A549 (cell line): ENCODE data around the gene ADCY1. TPM values are rescaled to one million over a fixed set of nuclear protein-coding genes. Genes with fewer than 3 reads are reported as not detected.

ENCODE experiments used
- ATAC-seq, 2 experiments: fragments of 200-7000 bp in 1 of 2; fragments of >200 bp in 1 of 2; cut with Nextera tagmentation in 1 of 2; cut with Tn5 transposase in 1 of 2; 3 replicates each; pipeline versions ENCODE4 v1.8.0 to v1.9.1; 2018 to 2020; ENCODE audit warnings: mild to moderate bottlenecking in 1 of 2, moderate library complexity in 1 of 2
- CTCF ChIA-PET: fragments of 300-600 bp; sonication (Branson Sonifier 250); formaldehyde crosslinking; extraction: SDS; loops from one replicate; lab custom pipeline; 2021; ENCODE audit warnings: antibody characterized with exemption, inconsistent platforms; lab: Yijun Ruan, JAX
- POLR2A ChIA-PET: fragments of 350-600 bp; formaldehyde crosslinking; extraction: SDS; loops from one replicate; lab custom pipeline; 2021; ENCODE audit warnings: antibody characterized with exemption, inconsistent platforms; lab: Yijun Ruan, JAX
- DNase-seq, 2 experiments: peaks; one replicate each; pipeline versions ENCODE4 v3.0.0 to v3.0.0-alpha.2; 2011 to 2016; ENCODE audit warnings: low read depth in 1 of 2, low spot score in 1 of 2
- FAIRE-seq: peaks from 2 replicates; lab custom pipeline; 2011; peaks lifted over from hg19 to GRCh38; lab: Jason Lieb, UNC
- H3K27ac ChIP-seq, 2 experiments: fragments of >200 bp; sonication (Bioruptor Twin); formaldehyde crosslinking; 3 replicates each; pipeline ENCODE4 v1.5.1; 2016 to 2017
- H3K4me1 ChIP-seq: fragments of >200 bp; sonication (Bioruptor Twin); formaldehyde crosslinking; 3 replicates; pipeline ENCODE4 v1.6.1; 2016
- H3K4me2 ChIP-seq: fragments of >200 bp; sonication (Bioruptor Twin); formaldehyde crosslinking; 3 replicates; pipeline ENCODE4 v1.6.1; 2016
- H3K4me3 ChIP-seq: fragments of >200 bp; sonication (Bioruptor Twin); formaldehyde crosslinking; 3 replicates; pipeline ENCODE4 v1.5.1; 2016
- H3K9me3 ChIP-seq: fragments of >200 bp; sonication (Bioruptor Twin); formaldehyde crosslinking; 3 replicates; pipeline ENCODE4 v1.6.1; 2016
- CEBPB ChIP-seq, 2 experiments: fragments of >200 bp in 1 of 2; sonication (Bioruptor Twin) in 1 of 2; formaldehyde crosslinking in 1 of 2; IDR thresholded peaks; 2 replicates each; pipeline ENCODE4 v1.6.1; 2012 to 2016
- FOSB ChIP-seq: fragments of 250-450 bp; sonication (Bioruptor Pico); IDR thresholded peaks from 2 replicates; pipeline ENCODE4 v1.5.0; 2020; ENCODE audit warnings: mild to moderate bottlenecking, moderate library complexity
- FOXS1 ChIP-seq: fragments of 250-450 bp; sonication (Bioruptor Pico); IDR thresholded peaks from 2 replicates; pipeline ENCODE4 v1.5.0; 2020; ENCODE audit warnings: mild to moderate bottlenecking, moderate library complexity
- HEYL ChIP-seq: fragments of 250-450 bp; sonication (Bioruptor Pico); IDR thresholded peaks from 2 replicates; pipeline ENCODE4 v1.8.0; 2021; ENCODE audit warnings: mild to moderate bottlenecking, moderate library complexity
- HOXB5 ChIP-seq: fragments of 250-450 bp; sonication (Bioruptor Pico); IDR thresholded peaks from 2 replicates; pipeline ENCODE4 v1.5.0; 2020; ENCODE audit warnings: mild to moderate bottlenecking, moderate library complexity
- MAZ ChIP-seq: fragments of 150-350 bp; IDR thresholded peaks from 2 replicates; pipeline ENCODE4 v1.6.1; 2014; ENCODE audit warnings: antibody characterized with exemption, low read depth, low read length, borderline replicate concordance
- MYC ChIP-seq: IDR thresholded peaks from 2 replicates; pipeline ENCODE4 v1.6.1; 2012; ENCODE audit warnings: mild to moderate bottlenecking, inconsistent platforms, low read length, improper control_type of control experiment, borderline replicate concordance
- NFE2L2 ChIP-seq: fragments of 150-350 bp; conservative IDR thresholded peaks from 2 replicates; pipeline ENCODE4 v1.6.1; 2014; ENCODE audit warnings: low read length
- POLR2A ChIP-seq: IDR thresholded peaks from 2 replicates; pipeline ENCODE4 v1.6.1; 2012; ENCODE audit warnings: mild to moderate bottlenecking, low read length
- RNF2 ChIP-seq: fragments of 200-600 bp; sonication (generic); IDR thresholded peaks from 2 replicates; pipeline ENCODE4 v1.6.1; 2016; ENCODE audit warnings: low read depth, mild to moderate bottlenecking, antibody characterized with exemption, moderate library complexity, borderline replicate concordance
- SMC3 ChIP-seq: fragments of >200 bp; sonication (Bioruptor Twin); formaldehyde crosslinking; IDR thresholded peaks from 3 replicates; pipeline ENCODE4 v1.6.1; 2018; ENCODE audit warnings: inconsistent platforms
- TFCP2L1 ChIP-seq: fragments of 250-450 bp; sonication (Bioruptor Pico); IDR thresholded peaks from 2 replicates; pipeline ENCODE4 v1.5.0; 2021; ENCODE audit warnings: mild to moderate bottlenecking
- ZC3H11A ChIP-seq: fragments of 450-650 bp; IDR thresholded peaks from 2 replicates; pipeline ENCODE4 v1.6.1; 2014; ENCODE audit warnings: antibody characterized with exemption, mild to moderate bottlenecking
- ZFP36 ChIP-seq: fragments of 450-650 bp; IDR thresholded peaks from 2 replicates; pipeline ENCODE4 v1.6.1; 2014; ENCODE audit warnings: borderline replicate concordance; ENCODE audit not compliant: partially characterized antibody
- ZSCAN20 ChIP-seq: fragments of 250-450 bp; sonication (Bioruptor Pico); IDR thresholded peaks from 2 replicates; pipeline ENCODE4 v1.8.0; 2022; ENCODE audit warnings: mild to moderate bottlenecking, moderate library complexity
- WGBS: methylation state at CpG from one replicate; pipeline ENCODE4 v1.1.6; 2017; ENCODE audit errors: missing lambda C conversion rate; 5-methylcytosine and 5-hydroxymethylcytosine counted together
- polyA plus RNA-seq, 4 experiments: library from polyadenylated mRNA; depleted of rRNA in 3 of 4; stranded (reverse); fragments of >200 nt; fragmentation: RNase III in 1 of 4; extraction: RNeasy Plus Mini Kit Qiagen cat#74134 plus additional on column Dnase treatment in 1 of 4; gene quantifications; 2 replicates in 3 of 4; 3 replicates in 1 of 4; pipeline ENCODE4 v1.2.3, GENCODE V29; 2011 to 2017
- TF ChIP-seq, protein P1 (sequence below): fragments of >200 bp; sonication (Bioruptor Twin); formaldehyde crosslinking; IDR thresholded peaks from 2 replicates; pipeline ENCODE4 v1.6.1; 2016
- TF ChIP-seq, protein P2 (sequence below): IDR thresholded peaks from 2 replicates; pipeline ENCODE4 v1.6.1; 2012; ENCODE audit warnings: low read depth, borderline replicate concordance
- TF ChIP-seq, protein P3 (sequence below): fragments of 450-650 bp; IDR thresholded peaks from 2 replicates; pipeline ENCODE4 v1.6.1; 2014; ENCODE audit warnings: antibody characterized with exemption
- TF ChIP-seq, protein P4 (sequence below): fragments of >200 bp; sonication (Bioruptor Twin); formaldehyde crosslinking; IDR thresholded peaks from 3 replicates; pipeline ENCODE4 v1.6.1; 2016
- TF ChIP-seq, protein P5 (sequence below): fragments of 200-600 bp; sonication (generic); IDR thresholded peaks from 2 replicates; pipeline ENCODE4 v1.6.1; 2016; ENCODE audit warnings: antibody characterized with exemption, mild to moderate bottlenecking, moderate library complexity

Gene ADCY1
- polyA plus RNA-seq, 2 of the 4 experiments (the other 2 are of a cell fraction) = 1.3 to 1.7 TPM

GRCh38 chr7:45625067-45625466 is 50.9 kb downstream of the ADCY1 start:
- DNase-seq (no peak), FAIRE-seq (no peak), ATAC-seq (no peak)
- Histone ChIP-seq H3K4me2 (no peak overlapping the region), H3K4me3 (no peak overlapping the region), H3K27ac (no peak overlapping the region), H3K9me3 (no peaks in the 10 kb centered on the region), H3K4me1 (no peaks in the 10 kb centered on the region)
- TF ChIP-seq SMC3 (no peak), MYC (no peak), HOXB5 (no peak), ZFP36 (no peak)
- TF ChIP-seq, protein P1, sequence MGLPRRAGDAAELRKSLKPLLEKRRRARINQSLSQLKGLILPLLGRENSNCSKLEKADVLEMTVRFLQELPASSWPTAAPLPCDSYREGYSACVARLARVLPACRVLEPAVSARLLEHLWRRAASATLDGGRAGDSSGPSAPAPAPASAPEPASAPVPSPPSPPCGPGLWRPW = no peak
- ChIA-PET CTCF (no interaction called here), POLR2A (no interaction called here)
- WGBS = 47% methylated on average over 7 of the region's 7 CpGs

GRCh38 chr7:45625714-45626440 is 51.7 kb downstream of the ADCY1 start:
- TF ChIP-seq, protein P2, sequence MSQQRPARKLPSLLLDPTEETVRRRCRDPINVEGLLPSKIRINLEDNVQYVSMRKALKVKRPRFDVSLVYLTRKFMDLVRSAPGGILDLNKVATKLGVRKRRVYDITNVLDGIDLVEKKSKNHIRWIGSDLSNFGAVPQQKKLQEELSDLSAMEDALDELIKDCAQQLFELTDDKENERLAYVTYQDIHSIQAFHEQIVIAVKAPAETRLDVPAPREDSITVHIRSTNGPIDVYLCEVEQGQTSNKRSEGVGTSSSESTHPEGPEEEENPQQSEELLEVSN = no peak
- TF ChIP-seq POLR2A (no peak), ZSCAN20 (no peak), FOSB (CRISPR knock-in tag) (no peak), TFCP2L1 (CRISPR knock-in tag) (no peak)
- TF ChIP-seq, protein P3, sequence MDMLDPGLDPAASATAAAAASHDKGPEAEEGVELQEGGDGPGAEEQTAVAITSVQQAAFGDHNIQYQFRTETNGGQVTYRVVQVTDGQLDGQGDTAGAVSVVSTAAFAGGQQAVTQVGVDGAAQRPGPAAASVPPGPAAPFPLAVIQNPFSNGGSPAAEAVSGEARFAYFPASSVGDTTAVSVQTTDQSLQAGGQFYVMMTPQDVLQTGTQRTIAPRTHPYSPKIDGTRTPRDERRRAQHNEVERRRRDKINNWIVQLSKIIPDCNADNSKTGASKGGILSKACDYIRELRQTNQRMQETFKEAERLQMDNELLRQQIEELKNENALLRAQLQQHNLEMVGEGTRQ = no peak
- TF ChIP-seq, protein P4, sequence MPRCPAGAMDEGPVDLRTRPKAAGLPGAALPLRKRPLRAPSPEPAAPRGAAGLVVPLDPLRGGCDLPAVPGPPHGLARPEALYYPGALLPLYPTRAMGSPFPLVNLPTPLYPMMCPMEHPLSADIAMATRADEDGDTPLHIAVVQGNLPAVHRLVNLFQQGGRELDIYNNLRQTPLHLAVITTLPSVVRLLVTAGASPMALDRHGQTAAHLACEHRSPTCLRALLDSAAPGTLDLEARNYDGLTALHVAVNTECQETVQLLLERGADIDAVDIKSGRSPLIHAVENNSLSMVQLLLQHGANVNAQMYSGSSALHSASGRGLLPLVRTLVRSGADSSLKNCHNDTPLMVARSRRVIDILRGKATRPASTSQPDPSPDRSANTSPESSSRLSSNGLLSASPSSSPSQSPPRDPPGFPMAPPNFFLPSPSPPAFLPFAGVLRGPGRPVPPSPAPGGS = no peak
- ATAC-seq (no peak), DNase-seq (no peak), FAIRE-seq (no peak)
- ChIA-PET CTCF (interaction anchor here (1.1 kb wide), 1 partner anchor 19 kb away, joined by 3 read pairs; no protein-coding TSS in a partner anchor), POLR2A (no interaction called here)
- 28% methylated on average over 13 of the region's 13 CpGs for WGBS
- no peak overlapping the region for H3K4me3 ChIP-seq
- H3K9me3 ChIP-seq = no peaks in the 10 kb centered on the region
- H3K4me2 ChIP-seq = no peak overlapping the region
- H3K4me1 ChIP-seq = no peaks in the 10 kb centered on the region
- no peak overlapping the region for H3K27ac ChIP-seq

- ChIA-PET CTCF (interaction anchor here (1.1 kb wide), 1 partner anchor 20 kb away, joined by 3 read pairs; no protein-coding TSS in a partner anchor), POLR2A (no interaction called here)
- DNase-seq (no peak), FAIRE-seq (no peak), ATAC-seq (no peak)
- TF ChIP-seq FOXS1 (CRISPR knock-in tag) (no peak), HEYL (CRISPR knock-in tag) (no peak), RNF2 (no peak), NFE2L2 (no peak), CEBPB (IDR thresholded peaks at IDR 0.05) (no peak), MAZ (no peak), ZC3H11A (no peak)
- TF ChIP-seq, protein P3 = no peak
- TF ChIP-seq, protein P5, sequence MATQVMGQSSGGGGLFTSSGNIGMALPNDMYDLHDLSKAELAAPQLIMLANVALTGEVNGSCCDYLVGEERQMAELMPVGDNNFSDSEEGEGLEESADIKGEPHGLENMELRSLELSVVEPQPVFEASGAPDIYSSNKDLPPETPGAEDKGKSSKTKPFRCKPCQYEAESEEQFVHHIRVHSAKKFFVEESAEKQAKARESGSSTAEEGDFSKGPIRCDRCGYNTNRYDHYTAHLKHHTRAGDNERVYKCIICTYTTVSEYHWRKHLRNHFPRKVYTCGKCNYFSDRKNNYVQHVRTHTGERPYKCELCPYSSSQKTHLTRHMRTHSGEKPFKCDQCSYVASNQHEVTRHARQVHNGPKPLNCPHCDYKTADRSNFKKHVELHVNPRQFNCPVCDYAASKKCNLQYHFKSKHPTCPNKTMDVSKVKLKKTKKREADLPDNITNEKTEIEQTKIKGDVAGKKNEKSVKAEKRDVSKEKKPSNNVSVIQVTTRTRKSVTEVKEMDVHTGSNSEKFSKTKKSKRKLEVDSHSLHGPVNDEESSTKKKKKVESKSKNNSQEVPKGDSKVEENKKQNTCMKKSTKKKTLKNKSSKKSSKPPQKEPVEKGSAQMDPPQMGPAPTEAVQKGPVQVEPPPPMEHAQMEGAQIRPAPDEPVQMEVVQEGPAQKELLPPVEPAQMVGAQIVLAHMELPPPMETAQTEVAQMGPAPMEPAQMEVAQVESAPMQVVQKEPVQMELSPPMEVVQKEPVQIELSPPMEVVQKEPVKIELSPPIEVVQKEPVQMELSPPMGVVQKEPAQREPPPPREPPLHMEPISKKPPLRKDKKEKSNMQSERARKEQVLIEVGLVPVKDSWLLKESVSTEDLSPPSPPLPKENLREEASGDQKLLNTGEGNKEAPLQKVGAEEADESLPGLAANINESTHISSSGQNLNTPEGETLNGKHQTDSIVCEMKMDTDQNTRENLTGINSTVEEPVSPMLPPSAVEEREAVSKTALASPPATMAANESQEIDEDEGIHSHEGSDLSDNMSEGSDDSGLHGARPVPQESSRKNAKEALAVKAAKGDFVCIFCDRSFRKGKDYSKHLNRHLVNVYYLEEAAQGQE = no peak
- Histone ChIP-seq H3K9me3 (no peaks in the 10 kb centered on the region), H3K4me3 (no peak overlapping the region), H3K27ac (no peak overlapping the region), H3K4me1 (no peaks in the 10 kb centered on the region), H3K4me2 (no peak overlapping the region)
- 41% methylated on average over 8 of the region's 9 CpGs for WGBS
These were observed 52.6 kb downstream of the ADCY1 start for GRCh38 chr7:45626441-45627430.
